ENCODE results near the gene DEAF1.

GRCh38 chr11:636511-637332 lies 58.3 kb downstream of the DEAF1 start, which contains the start of gene DRD4:
- no peak for TF ChIP-seq HMG20A (CRISPR knock-in tag; IDR thresholded peaks at IDR 0.05; ENCODE audit: borderline replicate concordance)
- no peak for TF ChIP-seq TP53 (CRISPR knock-in tag; conservative IDR thresholded peaks at IDR 0.05)
- no peak for TF ChIP-seq FOSL1 (CRISPR knock-in tag; IDR thresholded peaks at IDR 0.05; ENCODE audit: borderline replicate concordance)
- no peak for TF ChIP-seq ZFX (CRISPR knock-in tag; IDR thresholded peaks at IDR 0.05; ENCODE audit: low read depth)
- no peak for TF ChIP-seq ZSCAN30 (CRISPR knock-in tag; IDR thresholded peaks at IDR 0.05)
- TF ChIP-seq HOXA7 (CRISPR knock-in tag; IDR thresholded peaks at IDR 0.05) = no peak
- TF ChIP-seq CEBPB (IDR thresholded peaks at IDR 0.05; ENCODE audit: borderline replicate concordance, low read depth, low read length) = no peak
- TF ChIP-seq HNF4A (CRISPR knock-in tag; IDR thresholded peaks at IDR 0.05) = no peak
- no peak for TF ChIP-seq POLR2A (IDR thresholded peaks at IDR 0.05; ENCODE audit: insufficient read depth in 1 of 2, low read depth in 2 of 2, low read length in 2 of 2)
- no peak for TF ChIP-seq MYC (CRISPR knock-in tag; IDR thresholded peaks at IDR 0.05; ENCODE audit: borderline replicate concordance)
- no peak for TF ChIP-seq CTCF (CRISPR knock-in tag; IDR thresholded peaks at IDR 0.05)
- no peak for TF ChIP-seq PRDM10 (CRISPR knock-in tag; IDR thresholded peaks at IDR 0.05; ENCODE audit: low read depth)
- TF ChIP-seq ZNF703 (CRISPR knock-in tag; IDR thresholded peaks at IDR 0.05; ENCODE audit: borderline replicate concordance) = no peak
- no peak for TF ChIP-seq PPARG (CRISPR knock-in tag; conservative IDR thresholded peaks at IDR 0.05)
